GM23248 (cell line): ENCODE measurements around the gene INO80E. TPM values are rescaled to one million over a fixed set of nuclear protein-coding genes. Genes with fewer than 3 reads are reported as not detected.

Source experiments
- DNase-seq: peaks from one replicate; pipeline ENCODE4 v3.0.0-alpha.2; 2015
- H2AFZ ChIP-seq: fragments of 200-600 bp; sonication (generic); 2 replicates; pipeline ENCODE4 v1.6.1; 2016; ENCODE audit warnings: antibody characterized with exemption
- H3F3A ChIP-seq: fragments of 200-600 bp; sonication (generic); 2 replicates; pipeline ENCODE4 v1.6.1; 2016; ENCODE audit warnings: mild to moderate bottlenecking, antibody characterized with exemption, mixed run types; ENCODE audit not compliant: insufficient read depth
- H3K27ac ChIP-seq: fragments of 200-600 bp; sonication (generic); 2 replicates; pipeline ENCODE4 v1.5.1; 2016; ENCODE audit warnings: mild to moderate bottlenecking
- H3K27me3 ChIP-seq: fragments of 200-600 bp; sonication (generic); replicated peaks from 2 replicates; pipeline ENCODE4 v1.6.1; 2016; ENCODE audit warnings: mild to moderate bottlenecking; ENCODE audit not compliant: insufficient read depth
- H3K36me3 ChIP-seq: fragments of 200-600 bp; sonication (generic); 2 replicates; pipeline ENCODE4 v1.6.1; 2016; ENCODE audit warnings: low read depth, mild to moderate bottlenecking
- H3K4me1 ChIP-seq: fragments of 200-600 bp; sonication (generic); 2 replicates; pipeline ENCODE4 v1.6.1; 2016; ENCODE audit warnings: mild to moderate bottlenecking; ENCODE audit not compliant: insufficient read depth
- H3K4me2 ChIP-seq: fragments of 200-600 bp; sonication (generic); one replicate; pipeline ENCODE4 v1.6.1; 2016; ENCODE audit warnings: mild to moderate bottlenecking; ENCODE audit not compliant: unreplicated experiment
- H3K4me3 ChIP-seq: fragments of 200-600 bp; sonication (generic); 2 replicates; pipeline ENCODE4 v1.5.1; 2016; ENCODE audit warnings: mild to moderate bottlenecking
- H3K79me2 ChIP-seq: fragments of 200-600 bp; sonication (generic); 2 replicates; pipeline ENCODE4 v1.6.1; 2016; ENCODE audit warnings: mild to moderate bottlenecking; ENCODE audit not compliant: insufficient read depth
- H3K9ac ChIP-seq: fragments of 200-600 bp; sonication (generic); 2 replicates; pipeline ENCODE4 v1.6.1; 2016; ENCODE audit warnings: mild to moderate bottlenecking
- H3K9me2 ChIP-seq: fragments of 200-600 bp; sonication (generic); 2 replicates; pipeline ENCODE4 v1.6.1; 2016; ENCODE audit warnings: mixed run types, mild to moderate bottlenecking, moderate library complexity; ENCODE audit not compliant: insufficient read depth
- H3K9me3 ChIP-seq: fragments of 200-600 bp; sonication (generic); one replicate; pipeline ENCODE4 v1.6.1; 2017; ENCODE audit warnings: low read depth
- H4K20me1 ChIP-seq: fragments of 200-600 bp; sonication (generic); 2 replicates; pipeline ENCODE4 v1.6.0; 2016; ENCODE audit not compliant: insufficient read depth
- EZH2 ChIP-seq: fragments of 200-600 bp; sonication (generic); IDR thresholded peaks from 2 replicates; pipeline ENCODE4 v1.6.1; 2018; ENCODE audit warnings: antibody characterized with exemption, mild to moderate bottlenecking; ENCODE audit not compliant: insufficient read depth, poor library complexity, severe bottlenecking
- EZH2phosphoT487 ChIP-seq: fragments of 200-600 bp; sonication (generic); IDR thresholded peaks from 2 replicates; pipeline ENCODE4 v1.6.1; 2018; ENCODE audit warnings: antibody characterized with exemption, moderate library complexity, mild to moderate bottlenecking, low read depth; ENCODE audit not compliant: insufficient read depth
- WGBS, 2 experiments: methylation state at CpG; one replicate each; pipeline ENCODE4 v1.1.6; 2015 to 2017; ENCODE audit warnings: low lambda C conversion rate in 2 of 2, low coverage in 1 of 2; ENCODE audit errors: missing lambda C conversion rate in 2 of 2; 5-methylcytosine and 5-hydroxymethylcytosine counted together
- in situ Hi-C: fragments of 300-500 bp; cut with MboI; formaldehyde crosslinking; loops from 2 replicates; pipeline ENCODE4 v1.15.0; 2020
- polyA plus RNA-seq: library from polyadenylated mRNA; unstranded; fragments of >200 nt; fragmentation: Nextera tagmentation; extraction: Ambion mirVana; gene quantifications from 2 replicates; pipeline ENCODE4 v1.2.1, GENCODE V29; 2016
- total RNA-seq: library from RNA; depleted of rRNA; stranded (reverse); fragments of >200 nt; shearing (Covaris generic); gene quantifications from 2 replicates; pipeline ENCODE4 v1.2.3, GENCODE V29; 2014

The INO80E gene
- total and polyA plus RNA-seq, 2 experiments from 2014 or later, result 32.3 to 51.1 TPM

GRCh38 chr16:30026449-30026848, 30.4 kb downstream of the INO80E start:
- H3K27me3 ChIP-seq, result peaks cover 37% of the 10 kb centered on the region
- no peak overlapping the region for H3K4me3 ChIP-seq
- TF ChIP-seq EZH2phosphoT487, result no peak
- TF ChIP-seq EZH2, result no peak
- WGBS, 2 experiments, result 73 to 78% methylated on average over 15 to 18 of the region's 18 CpGs
- no peak overlapping the region for H2AFZ ChIP-seq
- H3K4me2 ChIP-seq, result no peak overlapping the region
- no peaks in the 10 kb centered on the region for H3K9me3 ChIP-seq
- H3F3A ChIP-seq, result no peaks in the 10 kb centered on the region
- H4K20me1 ChIP-seq, result no peaks in the 10 kb centered on the region
- DNase-seq, result no peak
- no peaks in the 10 kb centered on the region for H3K4me1 ChIP-seq
- no peak overlapping the region for H3K27ac ChIP-seq
- H3K79me2 ChIP-seq, result no peaks in the 10 kb centered on the region
- in situ Hi-C loops, result loop anchor here (10.0 kb wide), 2 partner anchors 52 to 322 kb away; partner anchors contain the start of gene TAOK2
- H3K36me3 ChIP-seq, result no peaks in the 10 kb centered on the region
- H3K9me2 ChIP-seq, result no peaks in the 10 kb centered on the region
- H3K9ac ChIP-seq, result no peak overlapping the region

DNA sequence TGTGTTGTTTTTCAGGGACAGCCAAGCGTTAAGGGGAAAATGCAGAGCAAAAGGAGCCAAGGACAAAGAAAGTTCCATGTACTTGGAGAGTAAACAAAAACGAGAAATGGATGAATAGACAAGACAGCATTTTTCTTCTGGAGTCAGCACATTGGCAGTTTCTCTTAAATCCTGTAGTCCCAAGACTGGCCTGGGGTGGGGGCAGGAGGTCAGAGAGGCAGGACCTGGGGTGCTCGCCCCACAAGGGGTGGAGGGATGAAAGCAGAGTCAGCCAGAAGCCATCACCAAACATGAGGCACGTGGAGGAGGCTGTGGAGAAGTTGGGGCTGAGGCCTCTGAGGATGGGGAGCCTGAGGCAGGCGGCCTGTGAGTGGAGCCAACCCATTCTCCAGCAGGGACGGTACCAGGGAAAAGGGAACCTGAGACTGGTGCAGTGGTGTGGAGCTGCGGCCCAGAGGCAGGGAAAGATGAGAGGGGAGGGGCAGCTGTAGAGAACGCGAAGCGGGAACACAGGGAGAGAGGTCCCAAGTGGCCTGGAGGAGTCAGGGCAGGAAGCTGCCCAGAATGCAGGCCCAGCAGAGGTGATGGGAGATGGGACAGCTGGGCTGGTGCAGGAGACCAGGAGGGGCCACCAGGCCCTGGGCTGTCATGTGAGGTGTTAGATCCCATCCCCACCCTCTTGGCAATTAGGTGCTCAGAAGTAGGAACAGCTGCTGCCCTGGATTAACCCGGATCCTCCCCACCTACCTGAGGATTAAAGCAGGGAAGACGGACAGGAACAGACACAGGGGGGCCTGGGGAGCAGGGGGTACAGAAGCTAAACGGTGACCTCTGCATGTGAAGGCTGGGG, 31.8 kb downstream of the INO80E start:
- no peak overlapping the region for H3K9ac ChIP-seq
- DNase-seq, result no peak
- WGBS, 2 experiments, result 17 to 20% methylated on average over 12 to 13 of the region's 13 CpGs
- H3K9me3 ChIP-seq, result no peaks in the 10 kb centered on the region
- no peaks in the 10 kb centered on the region for H3K4me1 ChIP-seq
- no peak overlapping the region for H2AFZ ChIP-seq
- H3K27me3 ChIP-seq, result peaks cover 44% of the 10 kb centered on the region
- in situ Hi-C loops, result loop anchor here (10.0 kb wide), 2 partner anchors 53 to 323 kb away; partner anchors contain the start of gene TAOK2
- H3K36me3 ChIP-seq, result no peaks in the 10 kb centered on the region
- H3K79me2 ChIP-seq, result no peaks in the 10 kb centered on the region
- no peaks in the 10 kb centered on the region for H3F3A ChIP-seq
- H3K9me2 ChIP-seq, result no peaks in the 10 kb centered on the region
- no peak overlapping the region for H3K27ac ChIP-seq
- no peaks in the 10 kb centered on the region for H4K20me1 ChIP-seq
- no peak overlapping the region for H3K4me2 ChIP-seq
- no peak overlapping the region for H3K4me3 ChIP-seq
- TF ChIP-seq EZH2 (no peak), EZH2phosphoT487 (no peak)

- no peaks in the 10 kb centered on the region for H3K79me2 ChIP-seq
- H3F3A ChIP-seq, result no peaks in the 10 kb centered on the region
- H4K20me1 ChIP-seq, result no peaks in the 10 kb centered on the region
- TF ChIP-seq EZH2 (no peak), EZH2phosphoT487 (no peak)
- H3K9ac ChIP-seq, result no peak overlapping the region
- H3K36me3 ChIP-seq, result no peaks in the 10 kb centered on the region
- peak; percentile 33 for DNase-seq
- H3K4me2 ChIP-seq, result no peak overlapping the region
- no peaks in the 10 kb centered on the region for H3K9me2 ChIP-seq
- no peak overlapping the region for H2AFZ ChIP-seq
- H3K4me1 ChIP-seq, result no peaks in the 10 kb centered on the region
- in situ Hi-C loops, result loop anchor here (10.0 kb wide), 2 partner anchors 54 to 324 kb away; partner anchors contain the start of gene TAOK2
- WGBS, 2 experiments, result 13 to 16% methylated on average over 14 to 18 of the region's 18 CpGs
- no peak overlapping the region for H3K27ac ChIP-seq
- no peak overlapping the region for H3K4me3 ChIP-seq
- H3K27me3 ChIP-seq, result peaks cover 44% of the 10 kb centered on the region
- H3K9me3 ChIP-seq, result no peaks in the 10 kb centered on the region
Measured at GRCh38 chr16:30028438-30029076, 32.5 kb downstream of the INO80E start.

DNA sequence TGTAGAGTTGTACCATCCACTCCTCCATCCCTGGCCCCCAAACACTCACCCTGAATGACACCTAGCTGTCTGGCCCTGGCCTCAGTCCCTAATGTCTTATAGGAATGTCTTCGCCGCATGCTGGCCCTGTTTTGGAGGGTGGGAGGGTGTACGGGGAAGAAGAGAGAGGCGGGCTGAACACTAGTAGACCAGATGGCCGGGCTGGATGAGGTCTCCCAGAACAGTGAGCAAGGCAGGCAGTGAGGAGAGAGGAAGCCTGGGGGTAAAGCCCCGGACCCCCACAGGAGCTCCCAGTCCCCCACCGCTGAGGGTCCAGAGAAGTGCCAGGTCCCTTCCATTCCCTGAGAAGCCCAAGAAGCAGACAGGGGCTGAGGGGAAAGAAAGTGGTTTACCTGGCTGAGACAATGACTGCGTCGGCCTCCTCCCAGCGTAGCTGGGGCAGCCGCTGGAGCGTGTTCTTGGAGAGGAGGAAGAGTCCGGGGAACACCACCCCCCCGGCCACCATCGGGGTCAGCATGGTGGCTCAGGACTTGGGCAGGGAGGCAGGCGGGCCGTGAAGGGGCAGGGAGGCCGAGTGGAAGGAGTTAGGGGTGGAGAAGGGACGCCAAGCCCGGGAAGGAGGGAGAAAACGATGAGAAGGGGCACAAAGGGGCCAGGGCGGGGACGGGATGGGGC, 34.1 kb downstream of the INO80E start:
- TF ChIP-seq EZH2, result no peak
- TF ChIP-seq EZH2phosphoT487, result no peak
- peaks cover 44% of the 10 kb centered on the region for H3K27me3 ChIP-seq
- WGBS, 2 experiments, result 18 to 24% methylated on average over 20 to 23 of the region's 23 CpGs

More for the DNA sequence above, 34.1 kb downstream of the INO80E start:
- H4K20me1 ChIP-seq, result no peaks in the 10 kb centered on the region
- in situ Hi-C loops, result no loop called here
- H3F3A ChIP-seq, result no peaks in the 10 kb centered on the region
- H3K4me1 ChIP-seq, result no peaks in the 10 kb centered on the region
- H3K27ac ChIP-seq, result no peak overlapping the region
- no peaks in the 10 kb centered on the region for H3K79me2 ChIP-seq
- no peaks in the 10 kb centered on the region for H3K9me2 ChIP-seq
- H3K9ac ChIP-seq, result no peak overlapping the region
- no peaks in the 10 kb centered on the region for H3K9me3 ChIP-seq
- H3K4me2 ChIP-seq, result no peak overlapping the region
- no peak overlapping the region for H2AFZ ChIP-seq
- no peak for DNase-seq
- no peak overlapping the region for H3K4me3 ChIP-seq
- H3K36me3 ChIP-seq, result no peaks in the 10 kb centered on the region
